Left renal pelvis (tissue), 4 donors: ENCODE results near the gene TAS2R9. TPM values are rescaled to one million over a fixed set of nuclear protein-coding genes. Genes with fewer than 3 reads are reported as not detected.

Source experiments
- polyA plus RNA-seq, 4 donors: library from polyadenylated mRNA; unstranded; fragments of 120-200 nt; gene quantifications; one replicate each; pipeline ENCODE4 v1.2.1, GENCODE V29; 2013; ENCODE audit not compliant: insufficient read length in 4 of 4

The TAS2R9 gene
- polyA plus RNA-seq, 4 donors = not detected

Other genes with a start within 250 kb of the TAS2R9 start
- gene MAGOHB, start 196.6 kb downstream of the TAS2R9 start, polyA plus RNA-seq = 10 to 100 TPM; 38.5 to 50.0 (median 41.1) TPM
- 1 to 10 TPM in 2 of 4 donors, under 1 TPM in 2; 0.10 to 1.7 (median 0.99) TPM for gene STYK1, start 136.1 kb downstream of the TAS2R9 start, polyA plus RNA-seq
- 100 to 1,000 TPM; 219 to 263 (median 239) TPM for gene YBX3, start 86.8 kb downstream of the TAS2R9 start, polyA plus RNA-seq
- not detected for gene TAS2R7, start 7.5 kb downstream of the TAS2R9 start, polyA plus RNA-seq
- gene TAS2R8, start 2.9 kb downstream of the TAS2R9 start, polyA plus RNA-seq = not detected
- 1 to 10 TPM; 1.1 to 2.6 (median 2.1) TPM for gene TAS2R10, start 16.2 kb upstream of the TAS2R9 start, polyA plus RNA-seq
- gene PRR4, start 39.3 kb upstream of the TAS2R9 start, polyA plus RNA-seq = 1 to 10 TPM; 6.5 to 9.1 (median 7.6) TPM
- 10 to 100 TPM in 3 of 4 donors, 1 to 10 TPM in 1; 7.8 to 16.2 (median 13.0) TPM for gene PRH1, start 74.1 kb upstream of the TAS2R9 start, polyA plus RNA-seq
- gene TAS2R13, start 99.4 kb upstream of the TAS2R9 start, polyA plus RNA-seq = under 1 TPM in 3 of 4 donors, not detected in 1; 0.09 to 0.14 (median 0.14) TPM
- under 1 TPM in 3 of 4 donors, not detected in 1; 0.29 to 0.76 (median 0.45) TPM for gene PRH2, start 119.1 kb upstream of the TAS2R9 start, polyA plus RNA-seq
- 1 to 10 TPM; 2.5 to 4.0 (median 3.2) TPM for gene TAS2R14, start 129.1 kb upstream of the TAS2R9 start, polyA plus RNA-seq
- under 1 TPM in 2 of 4 donors, not detected in 2; 0.16 to 0.36 TPM for gene TAS2R50, start 176.7 kb upstream of the TAS2R9 start, polyA plus RNA-seq
- gene TAS2R20, start 188.1 kb upstream of the TAS2R9 start, polyA plus RNA-seq = 1 to 10 TPM; 1.1 to 2.2 (median 1.4) TPM
- gene TAS2R19, start 212.5 kb upstream of the TAS2R9 start, polyA plus RNA-seq = 1 to 10 TPM; 1.2 to 1.4 (median 1.3) TPM
- gene TAS2R31, start 221.2 kb upstream of the TAS2R9 start, polyA plus RNA-seq = 1 to 10 TPM in 3 of 4 donors, under 1 TPM in 1; 0.82 to 2.1 (median 1.7) TPM